GM10248 (cell line): ENCODE measurements around the gene COQ8A.

ENCODE experiments used
- CTCF ChIA-PET: fragments of 300-600 bp; sonication (Branson Sonifier 250); formaldehyde crosslinking; extraction: SDS; loops from one replicate; lab custom pipeline; 2021; ENCODE audit warnings: antibody characterized with exemption; lab: Yijun Ruan, JAX
- POLR2A ChIA-PET: fragments of 350-650 bp; sonication (Branson Sonifier 250); formaldehyde crosslinking; extraction: SDS; loops from one replicate; lab custom pipeline; 2020; ENCODE audit warnings: antibody characterized with exemption; lab: Yijun Ruan, JAX
- DNase-seq: peaks from one replicate; pipeline ENCODE4 v3.0.0; 2012; ENCODE audit errors: extremely low spot score
- CTCF ChIP-seq: IDR thresholded peaks from 2 replicates; pipeline ENCODE4 v1.5.1; 2012; ENCODE audit warnings: mild to moderate bottlenecking, low read depth; ENCODE audit errors: extremely low read depth, missing control alignments, control extremely low read depth

COQ8A gene

GRCh38 chr1:226981386-226981817 lies 41.3 kb downstream of the COQ8A start:
- POLR2A ChIA-PET: no interaction called here
- TF ChIP-seq CTCF: no peak
- DNase-seq: no peak
- CTCF ChIA-PET: no interaction called here

GRCh38 chr1:226981838-226982237 lies 41.7 kb downstream of the COQ8A start:
- ChIA-PET CTCF (no interaction called here), POLR2A (no interaction called here)
- DNase-seq: no peak
- TF ChIP-seq CTCF: no peak

- ChIA-PET CTCF (interaction anchor here (1.8 kb wide), 1 partner anchor 8 kb away, joined by 3 read pairs; no protein-coding TSS in a partner anchor), POLR2A (no interaction called here)
- no peak for DNase-seq
- TF ChIP-seq CTCF: no peak
Measured at GRCh38 chr1:226982451-226983177, 42.5 kb downstream of the COQ8A start.

GRCh38 chr1:226983247-226983991 lies 43.3 kb downstream of the COQ8A start:
- DNase-seq: no peak
- TF ChIP-seq CTCF: no peak
- ChIA-PET CTCF (interaction anchor here (1.7 to 1.8 kb wide), 2 partner anchors 8 to 41 kb away, joined by 3 to 5 read pairs; no protein-coding TSS in a partner anchor), POLR2A (no interaction called here)

- ChIA-PET POLR2A (no interaction called here), CTCF (interaction anchor here (1.1 to 1.8 kb wide), 3 partner anchors 9 to 41 kb away, joined by 3 to 5 read pairs (median 3); no protein-coding TSS in a partner anchor)
- no peak for DNase-seq
- no peak for TF ChIP-seq CTCF
Measured at GRCh38 chr1:226983992-226984364, 43.9 kb downstream of the COQ8A start.

GRCh38 chr1:226984521-226985238 lies 44.6 kb downstream of the COQ8A start:
- POLR2A ChIA-PET: no interaction called here
- no peak for DNase-seq
- CTCF ChIA-PET: interaction anchor here (1.1 to 1.8 kb wide), 4 partner anchors 10 to 40 kb away, joined by 3 to 5 read pairs (median 3); no protein-coding TSS in a partner anchor
- no peak for TF ChIP-seq CTCF
